DOHH2 (cell line): Measurements from ENCODE around the gene NHLRC3.

ENCODE experiments used
- CTCF ChIP-seq: fragments of 200-600 bp; sonication (generic); IDR thresholded peaks from one replicate; pipeline ENCODE4 v1.5.1; 2014; ENCODE audit warnings: antibody characterized with exemption, mild to moderate bottlenecking, low read depth, low read length; ENCODE audit not compliant: poor library complexity, severe bottlenecking
- EZH2phosphoT487 ChIP-seq: fragments of 200-600 bp; sonication (generic); IDR thresholded peaks from 2 replicates; pipeline ENCODE4 v1.6.1; 2017; ENCODE audit warnings: borderline replicate concordance, mild to moderate bottlenecking, antibody characterized with exemption, low read length, moderate library complexity, mixed read lengths

- TF ChIP-seq CTCF = peak; percentile 50
- no peak for TF ChIP-seq EZH2phosphoT487
Observed at GRCh38 chr13:39016787-39017186, 21.5 kb upstream of the NHLRC3 start.
